Smooth muscle cell (in vitro differentiated cells): Measurements from ENCODE around the gene C9orf40. TPM values are rescaled to one million over a fixed set of nuclear protein-coding genes. Genes with fewer than 3 reads are reported as not detected.

Source experiments
- DNase-seq: peaks from one replicate; lab custom pipeline; 2025; ENCODE audit not compliant: unreplicated experiment; lab: John Stamatoyannopoulos, UW
- H2AFZ ChIP-seq: fragments of 200-600 bp; sonication (generic); 2 replicates; pipeline ENCODE4 v1.6.0; 2016; ENCODE audit warnings: antibody characterized with exemption, low read depth, mild to moderate bottlenecking
- H3F3A ChIP-seq: fragments of 200-600 bp; sonication (generic); 2 replicates; pipeline ENCODE4 v1.6.0; 2017; ENCODE audit warnings: antibody characterized with exemption, low read depth
- H3K27ac ChIP-seq: fragments of 200-600 bp; sonication (generic); 2 replicates; pipeline ENCODE4 v1.5.1; 2016; ENCODE audit warnings: low read depth, mild to moderate bottlenecking
- H3K27me3 ChIP-seq: fragments of 200-600 bp; sonication (generic); 2 replicates; pipeline ENCODE4 v1.6.1; 2016; ENCODE audit warnings: low read depth, mild to moderate bottlenecking
- H3K36me3 ChIP-seq: fragments of 200-600 bp; sonication (generic); 2 replicates; pipeline ENCODE4 v1.5.1; 2016; ENCODE audit warnings: low read depth
- H3K4me1 ChIP-seq: fragments of 200-600 bp; sonication (generic); 2 replicates; pipeline ENCODE4 v1.5.1; 2016; ENCODE audit warnings: low read depth
- H3K4me2 ChIP-seq: fragments of 200-600 bp; sonication (generic); 2 replicates; pipeline ENCODE4 v1.6.0; 2016; ENCODE audit warnings: mild to moderate bottlenecking
- H3K4me3 ChIP-seq: fragments of 200-600 bp; sonication (generic); 2 replicates; pipeline ENCODE4 v1.5.1; 2016; ENCODE audit warnings: mild to moderate bottlenecking
- H3K79me2 ChIP-seq: fragments of 200-600 bp; sonication (generic); 2 replicates; pipeline ENCODE4 v1.6.0; 2016; ENCODE audit warnings: low read depth, mild to moderate bottlenecking
- H3K9ac ChIP-seq: fragments of 200-600 bp; sonication (generic); 2 replicates; pipeline ENCODE4 v1.6.0; 2016; ENCODE audit warnings: low read depth
- H3K9me3 ChIP-seq: fragments of 200-600 bp; sonication (generic); replicated peaks from 2 replicates; pipeline ENCODE4 v1.5.1; 2016; ENCODE audit warnings: low read depth
- H4K20me1 ChIP-seq: fragments of 200-600 bp; sonication (generic); 2 replicates; pipeline ENCODE4 v1.6.0; 2016; ENCODE audit warnings: low read depth
- WGBS: methylation state at CpG from one replicate; pipeline ENCODE4 v1.1.7; 2016; ENCODE audit warnings: low lambda C conversion rate; 5-methylcytosine and 5-hydroxymethylcytosine counted together
- polyA plus RNA-seq: library from polyadenylated mRNA; unstranded; fragments of >200 nt; fragmentation: Nextera tagmentation; extraction: Ambion mirVana; gene quantifications from 2 replicates; pipeline ENCODE4 v1.2.1, GENCODE V29; 2016
- total RNA-seq: library from RNA; depleted of rRNA; stranded (reverse); fragments of >200 nt; gene quantifications from 2 replicates; pipeline ENCODE4 v1.2.3, GENCODE V29; 2014
- TF ChIP-seq, protein P1 (sequence below): fragments of 200-600 bp; sonication (generic); IDR thresholded peaks from 2 replicates; pipeline ENCODE4 v1.5.1; 2017; ENCODE audit warnings: borderline replicate concordance, mild to moderate bottlenecking, antibody characterized with exemption; ENCODE audit not compliant: insufficient read depth, poor library complexity, severe bottlenecking

Gene C9orf40
- total and polyA plus RNA-seq, 2 experiments from 2014 or later = 8.0 to 12.1 TPM

DNA sequence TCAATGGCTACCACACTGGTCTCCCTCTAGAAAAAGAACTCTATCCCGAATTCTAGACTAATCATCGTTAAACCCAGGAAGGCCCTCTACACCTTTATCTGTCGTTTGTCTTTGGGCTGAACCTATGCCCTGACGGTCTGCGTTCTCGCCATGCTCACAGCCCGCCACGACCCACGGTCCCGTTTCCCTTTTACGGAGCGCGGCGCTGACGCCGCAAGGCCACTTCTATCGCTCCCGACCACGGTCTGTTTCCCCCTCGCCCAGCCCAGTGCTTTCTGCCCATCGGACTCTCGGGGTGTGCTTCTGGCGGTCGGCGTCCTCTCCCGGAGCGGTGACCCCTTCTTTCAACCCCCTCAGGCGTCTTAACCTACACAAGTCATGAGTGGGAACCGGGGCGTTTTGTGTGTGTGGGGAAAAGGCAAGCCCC, 974 bp downstream of the C9orf40 start:
- 1% methylated on average over 29 of the region's 30 CpGs for WGBS
- H3F3A ChIP-seq = peaks cover 4% of the 10 kb centered on the region

DNA sequence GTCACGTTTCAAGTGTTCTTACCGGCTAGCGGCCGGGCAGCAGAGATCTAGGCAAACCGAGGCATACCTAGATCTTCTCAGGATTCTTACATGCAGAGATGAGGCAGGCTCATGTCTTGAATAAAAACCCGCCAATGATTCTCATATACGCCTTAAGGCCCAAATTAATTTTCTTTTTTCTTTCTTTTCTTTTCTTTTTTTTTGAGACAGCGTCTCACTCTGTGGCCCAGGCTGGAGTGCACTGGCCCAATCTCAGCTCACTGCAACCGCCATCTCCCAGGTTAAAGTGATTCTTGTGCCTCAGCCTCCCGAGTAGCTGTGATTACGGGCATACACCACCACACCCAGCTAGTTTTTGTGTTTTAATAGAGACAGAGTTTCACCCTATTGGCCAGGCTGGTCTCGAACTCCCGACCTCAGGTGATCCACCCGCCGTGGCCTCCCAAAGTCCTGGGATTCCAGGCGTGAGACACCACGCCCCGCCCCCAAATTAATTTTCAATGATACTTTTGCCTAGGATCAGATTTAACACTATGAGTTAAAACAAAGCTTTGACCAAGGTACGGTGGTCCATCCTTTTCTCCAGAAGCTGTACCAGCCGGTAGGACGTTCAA, 1.5 kb downstream of the C9orf40 start:
- H3K9me3 ChIP-seq = no peaks in the 10 kb centered on the region
- H3K4me1 ChIP-seq = peaks cover 9% of the 10 kb centered on the region
- peak overlapping the region; percentile 82 for H3K4me3 ChIP-seq
- DNase-seq = no peak
- peak overlapping the region; percentile 88 for H2AFZ ChIP-seq
- H3K27ac ChIP-seq = no peak overlapping the region
- H3K9ac ChIP-seq = peak overlapping the region; percentile 69
- H3K79me2 ChIP-seq = peaks cover 7% of the 10 kb centered on the region
- 65% methylated on average over 21 of the region's 21 CpGs for WGBS
- no peaks in the 10 kb centered on the region for H4K20me1 ChIP-seq
- H3K36me3 ChIP-seq = no peaks in the 10 kb centered on the region
- peak overlapping the region; percentile 94 for H3K4me2 ChIP-seq
- TF ChIP-seq, protein P1, sequence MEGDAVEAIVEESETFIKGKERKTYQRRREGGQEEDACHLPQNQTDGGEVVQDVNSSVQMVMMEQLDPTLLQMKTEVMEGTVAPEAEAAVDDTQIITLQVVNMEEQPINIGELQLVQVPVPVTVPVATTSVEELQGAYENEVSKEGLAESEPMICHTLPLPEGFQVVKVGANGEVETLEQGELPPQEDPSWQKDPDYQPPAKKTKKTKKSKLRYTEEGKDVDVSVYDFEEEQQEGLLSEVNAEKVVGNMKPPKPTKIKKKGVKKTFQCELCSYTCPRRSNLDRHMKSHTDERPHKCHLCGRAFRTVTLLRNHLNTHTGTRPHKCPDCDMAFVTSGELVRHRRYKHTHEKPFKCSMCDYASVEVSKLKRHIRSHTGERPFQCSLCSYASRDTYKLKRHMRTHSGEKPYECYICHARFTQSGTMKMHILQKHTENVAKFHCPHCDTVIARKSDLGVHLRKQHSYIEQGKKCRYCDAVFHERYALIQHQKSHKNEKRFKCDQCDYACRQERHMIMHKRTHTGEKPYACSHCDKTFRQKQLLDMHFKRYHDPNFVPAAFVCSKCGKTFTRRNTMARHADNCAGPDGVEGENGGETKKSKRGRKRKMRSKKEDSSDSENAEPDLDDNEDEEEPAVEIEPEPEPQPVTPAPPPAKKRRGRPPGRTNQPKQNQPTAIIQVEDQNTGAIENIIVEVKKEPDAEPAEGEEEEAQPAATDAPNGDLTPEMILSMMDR = no peak
- H3K27me3 ChIP-seq = no peaks in the 10 kb centered on the region
- peaks cover 4% of the 10 kb centered on the region for H3F3A ChIP-seq

More for the DNA sequence above, 974 bp downstream of the C9orf40 start:
- peaks cover 9% of the 10 kb centered on the region for H3K4me1 ChIP-seq
- no peaks in the 10 kb centered on the region for H3K36me3 ChIP-seq
- peaks cover 7% of the 10 kb centered on the region for H3K79me2 ChIP-seq
- peak; percentile 46 for DNase-seq
- no peaks in the 10 kb centered on the region for H3K27me3 ChIP-seq
- peak overlapping the region; percentile 41 for H3K27ac ChIP-seq
- peak overlapping the region; percentile 94 for H3K4me2 ChIP-seq
- peak overlapping the region; percentile 88 for H2AFZ ChIP-seq
- H3K9ac ChIP-seq = peak overlapping the region; percentile 69
- no peaks in the 10 kb centered on the region for H4K20me1 ChIP-seq
- H3K4me3 ChIP-seq = peak overlapping the region; percentile 82
- TF ChIP-seq, protein P1 = no peak
- no peaks in the 10 kb centered on the region for H3K9me3 ChIP-seq

GRCh38 chr9:74949859-74950855, 2.6 kb downstream of the C9orf40 start:
- H3K9ac ChIP-seq = no peak overlapping the region
- no peak overlapping the region for H3K4me3 ChIP-seq
- H3K4me2 ChIP-seq = no peak overlapping the region
- H3K27me3 ChIP-seq = no peaks in the 10 kb centered on the region
- TF ChIP-seq, protein P1 = no peak
- H3K79me2 ChIP-seq = peaks cover 7% of the 10 kb centered on the region
- WGBS = 90% methylated on average over 10 of the region's 10 CpGs
- H3K27ac ChIP-seq = no peak overlapping the region
- peaks cover 9% of the 10 kb centered on the region for H3K4me1 ChIP-seq
- H4K20me1 ChIP-seq = no peaks in the 10 kb centered on the region
- no peak for DNase-seq
- H3F3A ChIP-seq = peaks cover 4% of the 10 kb centered on the region
- H3K9me3 ChIP-seq = no peaks in the 10 kb centered on the region
- H2AFZ ChIP-seq = no peak overlapping the region
- H3K36me3 ChIP-seq = no peaks in the 10 kb centered on the region
